Activated T-helper 1 cell treated with anti-CD3 and anti-CD28 coated beads, Interleukin-12 subunit alpha, Interleukin-12 subunit beta, Interleukin-2, Interleukin-4 antibody, amounts not matched to agents 30 ng/mL and 10 ng/mL and 1 ng/mL, durations not matched to agents 14 hours and 24 hours and 36 hours (primary cell): Measurements from ENCODE around the gene ITPRIP. TPM values are rescaled to one million over a fixed set of nuclear protein-coding genes. Genes with fewer than 3 reads are reported as not detected.

Experiments
- DNase-seq: peaks from one replicate; pipeline ENCODE4 v3.0.0; 2021; ENCODE audit warnings: low spot score
- H3K27ac Mint-ChIP-seq: one replicate; pipeline ENCODE4 v1.8.0; 2021; ENCODE audit warnings: mild to moderate bottlenecking, mixed read lengths
- H3K27me3 Mint-ChIP-seq: one replicate; pipeline ENCODE4 v1.8.0; 2022; ENCODE audit warnings: mild to moderate bottlenecking, moderate library complexity, mixed read lengths; ENCODE audit not compliant: insufficient read depth
- H3K36me3 Mint-ChIP-seq: one replicate; pipeline ENCODE4 v1.8.0; 2021; ENCODE audit warnings: low read depth, mixed read lengths
- H3K4me1 Mint-ChIP-seq: one replicate; pipeline ENCODE4 v1.8.0; 2021; ENCODE audit warnings: low read depth, mixed read lengths
- H3K4me3 Mint-ChIP-seq: one replicate; pipeline ENCODE4 v1.8.0; 2021; ENCODE audit warnings: mild to moderate bottlenecking, moderate library complexity, mixed read lengths
- H3K9me3 Mint-ChIP-seq: one replicate; pipeline ENCODE4 v1.8.0; 2021; ENCODE audit warnings: mixed read lengths
- intact Hi-C: fragments of 100-400 bp; cut with micrococcal nuclease; formaldehyde crosslinking; loops from one replicate; pipeline ENCODE4 v1.15.1; 2024
- total RNA-seq: library from RNA; stranded (reverse); gene quantifications from 2 replicates; pipeline ENCODE4 v1.2.3, GENCODE V29; 2022

Gene ITPRIP
- total RNA-seq: 17.3 and 18.1 TPM in 2 replicates

- H3K4me1 Mint-ChIP-seq: peaks cover 57% of the 10 kb centered on the region
Measured at GRCh38 chr10:104337985-104338735, at the start of gene ITPRIP. Gene ITPRIP, minus strand, starts transcription at chr10:104338465. Its CDS starts 22,414 bp downstream, at chr10:104316051.

GRCh38 chr10:104387130-104387888 lies 49.0 kb upstream of the ITPRIP start:
- Mint-ChIP-seq H3K36me3 (no peaks in the 10 kb centered on the region), H3K27me3 (peaks cover 20% of the 10 kb centered on the region), H3K27ac (no peak overlapping the region), H3K4me3 (no peak overlapping the region), H3K9me3 (no peaks in the 10 kb centered on the region), H3K4me1 (peaks cover 16% of the 10 kb centered on the region)
- no peak for DNase-seq
- intact Hi-C loops: no loop called here

More at GRCh38 chr10:104337985-104338735, at the start of gene ITPRIP:
- H3K27ac Mint-ChIP-seq: peak within 1 kb of the TSS; percentile 100
- intact Hi-C loops: loop anchor here (1.0 to 5.0 kb wide), 7 partner anchors 9 to 426 kb away; partner anchors contain the start of genes CFAP43 and GSTO2
- DNase-seq: peak; percentile 68
- H3K36me3 Mint-ChIP-seq: peaks cover 5% of the 10 kb centered on the region
- peak within 1 kb of the TSS; percentile 100 for H3K4me3 Mint-ChIP-seq
- H3K27me3 Mint-ChIP-seq: peaks cover 5% of the 10 kb centered on the region
- no peaks in the 10 kb centered on the region for H3K9me3 Mint-ChIP-seq

- no peak overlapping the region for H3K27ac Mint-ChIP-seq
- H3K27me3 Mint-ChIP-seq: peaks cover 6% of the 10 kb centered on the region
- DNase-seq: no peak
- no peaks in the 10 kb centered on the region for H3K36me3 Mint-ChIP-seq
- H3K9me3 Mint-ChIP-seq: no peaks in the 10 kb centered on the region
- intact Hi-C loops: no loop called here
- no peaks in the 10 kb centered on the region for H3K4me1 Mint-ChIP-seq
- H3K4me3 Mint-ChIP-seq: no peak overlapping the region
Measured at GRCh38 chr10:104380336-104380735, 42.1 kb upstream of the ITPRIP start.

GRCh38 chr10:104376784-104377300 lies 38.6 kb upstream of the ITPRIP start:
- intact Hi-C loops: no loop called here
- Mint-ChIP-seq H3K36me3 (no peaks in the 10 kb centered on the region), H3K4me1 (no peaks in the 10 kb centered on the region), H3K4me3 (no peak overlapping the region), H3K9me3 (no peaks in the 10 kb centered on the region), H3K27ac (no peak overlapping the region), H3K27me3 (peaks cover 18% of the 10 kb centered on the region)
- DNase-seq: no peak

- no peaks in the 10 kb centered on the region for H3K4me1 Mint-ChIP-seq
- no peak for DNase-seq
- peaks cover 17% of the 10 kb centered on the region for H3K27me3 Mint-ChIP-seq
- intact Hi-C loops: no loop called here
- H3K9me3 Mint-ChIP-seq: peaks cover 4% of the 10 kb centered on the region
- no peaks in the 10 kb centered on the region for H3K36me3 Mint-ChIP-seq
- H3K4me3 Mint-ChIP-seq: no peak overlapping the region
- H3K27ac Mint-ChIP-seq: no peak overlapping the region
Measured at GRCh38 chr10:104374591-104374990, 36.3 kb upstream of the ITPRIP start.

GRCh38 chr10:104371753-104372152 lies 33.5 kb upstream of the ITPRIP start:
- H3K27me3 Mint-ChIP-seq: peaks cover 21% of the 10 kb centered on the region
- H3K27ac Mint-ChIP-seq: no peak overlapping the region
- peaks cover 4% of the 10 kb centered on the region for H3K9me3 Mint-ChIP-seq
- H3K36me3 Mint-ChIP-seq: no peaks in the 10 kb centered on the region
- DNase-seq: no peak
- intact Hi-C loops: no loop called here
- no peaks in the 10 kb centered on the region for H3K4me1 Mint-ChIP-seq
- H3K4me3 Mint-ChIP-seq: no peak overlapping the region

GRCh38 chr10:104368381-104368780 lies 30.1 kb upstream of the ITPRIP start:
- intact Hi-C loops: no loop called here
- Mint-ChIP-seq H3K27me3 (peaks cover 21% of the 10 kb centered on the region), H3K9me3 (peaks cover 4% of the 10 kb centered on the region)

GRCh38 chr10:104367904-104368303 lies 29.6 kb upstream of the ITPRIP start:
- H3K27me3 Mint-ChIP-seq: peaks cover 22% of the 10 kb centered on the region
- H3K9me3 Mint-ChIP-seq: peaks cover 4% of the 10 kb centered on the region
- H3K4me1 Mint-ChIP-seq: no peaks in the 10 kb centered on the region
- H3K36me3 Mint-ChIP-seq: no peaks in the 10 kb centered on the region
- H3K27ac Mint-ChIP-seq: no peak overlapping the region
- no peak for DNase-seq
- no peak overlapping the region for H3K4me3 Mint-ChIP-seq
- intact Hi-C loops: no loop called here

More at GRCh38 chr10:104368381-104368780, 30.1 kb upstream of the ITPRIP start:
- no peak overlapping the region for H3K4me3 Mint-ChIP-seq
- no peak overlapping the region for H3K27ac Mint-ChIP-seq
- H3K4me1 Mint-ChIP-seq: no peaks in the 10 kb centered on the region
- H3K36me3 Mint-ChIP-seq: no peaks in the 10 kb centered on the region
- DNase-seq: no peak

GRCh38 chr10:104359811-104360210 lies 21.5 kb upstream of the ITPRIP start:
- Mint-ChIP-seq H3K27me3 (peaks cover 10% of the 10 kb centered on the region), H3K9me3 (peaks cover 7% of the 10 kb centered on the region), H3K4me3 (no peak overlapping the region), H3K4me1 (peaks cover 7% of the 10 kb centered on the region), H3K27ac (no peak overlapping the region), H3K36me3 (no peaks in the 10 kb centered on the region)
- intact Hi-C loops: no loop called here
- DNase-seq: no peak

- H3K4me1 Mint-ChIP-seq: no peaks in the 10 kb centered on the region
- DNase-seq: peak; percentile 89
- H3K27ac Mint-ChIP-seq: peak within 1 kb of the TSS; percentile 67
- no peaks in the 10 kb centered on the region for H3K9me3 Mint-ChIP-seq
- H3K4me3 Mint-ChIP-seq: no peak within 1 kb of the TSS
- intact Hi-C loops: loop anchor here (1.0 to 5.0 kb wide), 5 partner anchors 24 to 596 kb away; partner anchors contain the start of genes GSTO2 and STN1
- H3K27me3 Mint-ChIP-seq: peaks cover 2% of the 10 kb centered on the region
- no peaks in the 10 kb centered on the region for H3K36me3 Mint-ChIP-seq
Measured at GRCh38 chr10:104353325-104354048, 15.2 kb upstream of the ITPRIP start, which contains the start of gene CFAP58. Gene CFAP58, plus strand, starts transcription at chr10:104353833. Its CDS starts 65 bp downstream, at chr10:104353898.

GRCh38 chr10:104351919-104352318 lies 13.7 kb upstream of the ITPRIP start:
- Mint-ChIP-seq H3K27me3 (no peaks in the 10 kb centered on the region), H3K27ac (peak overlapping the region; percentile 47), H3K9me3 (no peaks in the 10 kb centered on the region), H3K4me1 (no peaks in the 10 kb centered on the region), H3K4me3 (no peak overlapping the region), H3K36me3 (no peaks in the 10 kb centered on the region)
- intact Hi-C loops: loop anchor here (2.0 to 5.0 kb wide), 3 partner anchors 231 to 595 kb away; partner anchors contain the start of gene STN1
- DNase-seq: no peak

- Mint-ChIP-seq H3K27me3 (no peaks in the 10 kb centered on the region), H3K4me1 (peaks cover under 1% of the 10 kb centered on the region), H3K36me3 (no peaks in the 10 kb centered on the region), H3K27ac (peak overlapping the region; percentile 79), H3K9me3 (no peaks in the 10 kb centered on the region), H3K4me3 (peak overlapping the region; percentile 62)
- intact Hi-C loops: loop anchor here (5.0 kb wide), 2 partner anchors 434 to 594 kb away; partner anchors contain the start of gene STN1
- DNase-seq: no peak
Measured at GRCh38 chr10:104351061-104351702, 12.9 kb upstream of the ITPRIP start.
